ENCODE data around the gene HTR3D.

HTR3D gene

GRCh38 chr3:184045995-184046394 lies 14.5 kb downstream of the HTR3D start:
- no peak for DNase-seq (ENCODE audit: low read depth, low spot score)
- in situ Hi-C loops (cut with HindIII; ENCODE audit: low sequenced_read_pairs), result no loop called here
- no peak for TF ChIP-seq CTCF (IDR thresholded peaks at IDR 0.05; ENCODE audit: low read depth, low read length)
- H3K4me3 ChIP-seq (ENCODE audit: low read depth, low read length), result no peak overlapping the region

- H3K4me3 ChIP-seq (ENCODE audit: low read depth, low read length), result no peak overlapping the region
- in situ Hi-C loops (cut with HindIII; ENCODE audit: low sequenced_read_pairs), result no loop called here
- no peak for TF ChIP-seq CTCF (IDR thresholded peaks at IDR 0.05; ENCODE audit: low read depth, low read length)
- no peak for DNase-seq (ENCODE audit: low read depth, low spot score)
Observed at GRCh38 chr3:184050217-184050847, 18.8 kb downstream of the HTR3D start.

GRCh38 chr3:184052767-184053166 lies 21.2 kb downstream of the HTR3D start, which contains the start of gene HTR3C:
Gene HTR3C (plus strand): TSS chr3:184053047. CDS start chr3:184053081, 34 bp downstream.
- H3K4me3 ChIP-seq (ENCODE audit: low read depth, low read length), result no peak within 1 kb of the TSS
- no peak for TF ChIP-seq CTCF (IDR thresholded peaks at IDR 0.05; ENCODE audit: low read depth, low read length)
- in situ Hi-C loops (cut with HindIII; ENCODE audit: low sequenced_read_pairs), result no loop called here
- no peak for DNase-seq (ENCODE audit: low read depth, low spot score)

GRCh38 chr3:184058029-184058428 lies 26.5 kb downstream of the HTR3D start:
- no peak overlapping the region for H3K4me3 ChIP-seq (ENCODE audit: low read depth, low read length)
- in situ Hi-C loops (cut with HindIII; ENCODE audit: low sequenced_read_pairs), result no loop called here
- no peak for TF ChIP-seq CTCF (IDR thresholded peaks at IDR 0.05; ENCODE audit: low read depth, low read length)

GRCh38 chr3:184059424-184059823 lies 27.9 kb downstream of the HTR3D start:
- DNase-seq (ENCODE audit: low read depth, low spot score), result no peak
- in situ Hi-C loops (cut with HindIII; ENCODE audit: low sequenced_read_pairs), result no loop called here
- no peak for TF ChIP-seq CTCF (IDR thresholded peaks at IDR 0.05; ENCODE audit: low read depth, low read length)
- H3K4me3 ChIP-seq (ENCODE audit: low read depth, low read length), result no peak overlapping the region

More at GRCh38 chr3:184058029-184058428, 26.5 kb downstream of the HTR3D start:
- DNase-seq (ENCODE audit: low read depth, low spot score), result peak; percentile 9

GRCh38 chr3:184062637-184063036 lies 31.1 kb downstream of the HTR3D start:
- no peak overlapping the region for H3K4me3 ChIP-seq (ENCODE audit: low read depth, low read length)
- TF ChIP-seq CTCF (IDR thresholded peaks at IDR 0.05; ENCODE audit: low read depth, low read length), result no peak
- no peak for DNase-seq (ENCODE audit: low read depth, low spot score)
- in situ Hi-C loops (cut with HindIII; ENCODE audit: low sequenced_read_pairs), result no loop called here
